ENCODE results near the gene DHRS1.

GRCh38 chr14:24270537-24271133, 28.9 kb downstream of the DHRS1 start:
- TF ChIP-seq CTCF (conservative IDR thresholded peaks at IDR 0.05) (no peak), EZH2 (IDR thresholded peaks at IDR 0.05; ENCODE audit: low read depth) (no peak)

All from PC-9 (cell line).